Breast epithelium (tissue), 4 donors: ENCODE data around the gene AOX1. TPM values are rescaled to one million over a fixed set of nuclear protein-coding genes. Genes with fewer than 3 reads are reported as not detected.

Source experiments
- DNase-seq, 2 donors: peaks; one replicate each; pipeline ENCODE4 v3.0.0-alpha.2; 2019; ENCODE audit warnings: low spot score in 2 of 2
- H3K27ac ChIP-seq, 2 donors: fragments of 200-600 bp; sonication (generic) in 1 of 2; one replicate each; pipeline ENCODE4 v1.5.1; 2016 to 2019; ENCODE audit warnings: mild to moderate bottlenecking in 1 of 2
- H3K27me3 ChIP-seq, 2 donors: fragments of 200-600 bp; sonication (generic) in 1 of 2; one replicate each; pipeline versions ENCODE4 v1.5.1 to v1.6.0; 2017 to 2019; ENCODE audit warnings: control low read depth in 1 of 2, mild to moderate bottlenecking in 1 of 2
- H3K36me3 ChIP-seq: fragments of 200-600 bp; one replicate; pipeline ENCODE4 v1.5.1; 2019
- H3K4me1 ChIP-seq, 2 donors: fragments of 200-600 bp; sonication (generic); one replicate each; pipeline ENCODE4 v1.5.1; 2016 to 2019; ENCODE audit warnings: control low read depth in 1 of 2
- H3K4me3 ChIP-seq, 3 donors: fragments of 200-600 bp; sonication (generic); 1 replicate in 2 of 3; 2 replicates in 1 of 3; pipeline ENCODE4 v1.5.1; 2016 to 2019; ENCODE audit warnings: mild to moderate bottlenecking in 3 of 3, moderate library complexity in 2 of 3
- H3K9me3 ChIP-seq, 2 donors: fragments of 200-600 bp; sonication (generic) in 1 of 2; one replicate each; pipeline ENCODE4 v1.5.1; 2016 to 2019; ENCODE audit warnings: control low read depth in 1 of 2
- POLR2A ChIP-seq: fragments of 450-650 bp; IDR thresholded peaks from one replicate; pipeline ENCODE4 v1.6.1; 2016; ENCODE audit warnings: antibody characterized with exemption, mild to moderate bottlenecking, moderate library complexity
- POLR2AphosphoS5 ChIP-seq, 3 donors: sonication (generic); formaldehyde crosslinking; IDR thresholded peaks; one replicate each; pipeline ENCODE4 v1.6.1; 2017; ENCODE audit warnings: antibody characterized with exemption in 3 of 3
- intact Hi-C: fragments of 100-400 bp; cut with DNase I; formaldehyde crosslinking; loops from one replicate; pipeline ENCODE4 v1.15.1; 2023; ENCODE audit warnings: low total_unique reads
- total RNA-seq, 3 donors: library from RNA; depleted of rRNA; stranded (reverse); fragments of >200 nt; gene quantifications; one replicate each; pipeline ENCODE4 v1.1.0, GENCODE V29; 2016
- TF ChIP-seq, protein P1 (sequence below), 3 donors: fragments of 450-650 bp; IDR thresholded peaks; one replicate each; pipeline ENCODE4 v1.5.1; 2016 to 2017; ENCODE audit warnings: antibody characterized with exemption in 3 of 3, mild to moderate bottlenecking in 3 of 3, moderate library complexity in 3 of 3

Gene AOX1
- total RNA-seq, 3 donors from 2014 or later, result 100.0 to 611 (median 111) TPM

DNA sequence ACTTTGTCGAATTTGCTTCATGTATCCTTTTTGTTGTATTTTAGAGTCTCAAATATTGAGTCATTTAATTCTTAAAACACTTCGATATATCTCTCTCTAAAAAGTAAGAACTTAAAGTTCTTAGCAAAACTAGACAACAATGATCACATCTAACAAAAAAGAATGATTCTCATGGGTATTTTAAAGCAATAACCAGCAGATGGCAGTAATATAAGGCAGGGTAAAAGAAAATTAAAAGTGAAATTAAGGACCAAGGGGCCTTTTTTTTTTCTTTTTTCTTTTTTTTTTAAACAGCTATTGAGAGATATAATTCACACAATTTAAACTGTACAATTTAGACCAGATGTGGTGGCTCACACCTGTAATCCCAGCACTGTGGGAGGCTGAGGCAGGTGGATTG, 9.9 kb upstream of the AOX1 start:
- intact Hi-C loops, result no loop called here
- no peaks in the 10 kb centered on the region for H3K27me3 ChIP-seq
- H3K4me1 ChIP-seq, result no peaks in the 10 kb centered on the region

DNA sequence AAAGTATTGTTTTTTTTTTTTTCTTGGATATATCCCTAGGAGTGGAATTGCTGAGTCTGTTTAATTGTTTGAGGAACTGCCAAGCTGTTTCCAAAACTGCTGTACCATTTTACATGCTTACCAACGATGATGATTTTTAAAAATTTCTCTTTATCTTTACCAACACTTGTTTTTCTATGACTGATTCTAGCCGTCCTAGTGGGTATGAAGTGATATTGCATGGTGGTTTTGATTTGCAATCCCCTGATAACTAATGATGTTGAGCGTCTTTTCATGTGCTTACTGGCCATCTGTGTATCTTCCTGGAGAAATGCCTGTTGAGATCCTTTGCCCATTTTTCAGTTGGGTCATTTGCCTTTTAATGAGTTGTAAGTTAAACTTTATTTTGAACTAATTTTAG, 8.8 kb upstream of the AOX1 start:
- H3K4me1 ChIP-seq, result no peaks in the 10 kb centered on the region
- no peaks in the 10 kb centered on the region for H3K36me3 ChIP-seq
- no peak overlapping the region for H3K4me3 ChIP-seq
- H3K27ac ChIP-seq, result no peak overlapping the region
- DNase-seq, result no peak
- no peaks in the 10 kb centered on the region for H3K9me3 ChIP-seq
- intact Hi-C loops, result no loop called here
- no peaks in the 10 kb centered on the region for H3K27me3 ChIP-seq
- TF ChIP-seq POLR2AphosphoS5 (IDR thresholded peaks at IDR 0.05) (no peak), POLR2A (no peak)
- TF ChIP-seq, protein P1, sequence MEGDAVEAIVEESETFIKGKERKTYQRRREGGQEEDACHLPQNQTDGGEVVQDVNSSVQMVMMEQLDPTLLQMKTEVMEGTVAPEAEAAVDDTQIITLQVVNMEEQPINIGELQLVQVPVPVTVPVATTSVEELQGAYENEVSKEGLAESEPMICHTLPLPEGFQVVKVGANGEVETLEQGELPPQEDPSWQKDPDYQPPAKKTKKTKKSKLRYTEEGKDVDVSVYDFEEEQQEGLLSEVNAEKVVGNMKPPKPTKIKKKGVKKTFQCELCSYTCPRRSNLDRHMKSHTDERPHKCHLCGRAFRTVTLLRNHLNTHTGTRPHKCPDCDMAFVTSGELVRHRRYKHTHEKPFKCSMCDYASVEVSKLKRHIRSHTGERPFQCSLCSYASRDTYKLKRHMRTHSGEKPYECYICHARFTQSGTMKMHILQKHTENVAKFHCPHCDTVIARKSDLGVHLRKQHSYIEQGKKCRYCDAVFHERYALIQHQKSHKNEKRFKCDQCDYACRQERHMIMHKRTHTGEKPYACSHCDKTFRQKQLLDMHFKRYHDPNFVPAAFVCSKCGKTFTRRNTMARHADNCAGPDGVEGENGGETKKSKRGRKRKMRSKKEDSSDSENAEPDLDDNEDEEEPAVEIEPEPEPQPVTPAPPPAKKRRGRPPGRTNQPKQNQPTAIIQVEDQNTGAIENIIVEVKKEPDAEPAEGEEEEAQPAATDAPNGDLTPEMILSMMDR (IDR thresholded peaks at IDR 0.05), result no peak

More for the DNA sequence above, 9.9 kb upstream of the AOX1 start:
- H3K36me3 ChIP-seq, result no peaks in the 10 kb centered on the region
- no peak for DNase-seq
- H3K4me3 ChIP-seq, result no peak overlapping the region
- no peaks in the 10 kb centered on the region for H3K9me3 ChIP-seq
- TF ChIP-seq POLR2AphosphoS5 (IDR thresholded peaks at IDR 0.05) (no peak), POLR2A (no peak)
- TF ChIP-seq, protein P1 (IDR thresholded peaks at IDR 0.05), result peak in 2 of 3 donors; percentile 14 to 25
- no peak overlapping the region for H3K27ac ChIP-seq

DNA sequence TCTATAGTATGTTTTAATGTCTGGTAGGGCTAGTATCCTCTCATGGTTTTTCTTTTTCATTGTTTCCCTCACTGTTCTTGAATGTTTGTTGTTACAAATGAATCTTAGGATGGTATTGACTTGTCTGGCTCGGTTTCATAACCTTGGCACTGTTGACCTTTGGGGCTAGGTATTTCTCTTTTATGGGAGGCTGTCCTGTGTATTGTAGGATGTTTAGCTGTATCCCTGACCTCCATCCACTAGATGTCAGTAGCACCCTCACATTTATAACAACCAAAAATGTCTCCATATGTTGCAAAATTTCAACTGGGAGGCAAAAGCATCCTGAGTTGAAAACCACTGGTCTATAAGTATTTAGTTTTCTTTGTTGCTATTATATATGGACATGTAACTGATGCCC, 7.0 kb upstream of the AOX1 start:
- no peaks in the 10 kb centered on the region for H3K27me3 ChIP-seq
- H3K4me3 ChIP-seq, result no peak overlapping the region
- no peak overlapping the region for H3K27ac ChIP-seq
- no peak for DNase-seq
- no peaks in the 10 kb centered on the region for H3K36me3 ChIP-seq
- no peaks in the 10 kb centered on the region for H3K4me1 ChIP-seq
- intact Hi-C loops, result no loop called here
- H3K9me3 ChIP-seq, result no peaks in the 10 kb centered on the region
- TF ChIP-seq POLR2AphosphoS5 (IDR thresholded peaks at IDR 0.05), result no peak
- TF ChIP-seq, protein P1 (IDR thresholded peaks at IDR 0.05), result peak in 1 of 3 donors; percentile 40

DNA sequence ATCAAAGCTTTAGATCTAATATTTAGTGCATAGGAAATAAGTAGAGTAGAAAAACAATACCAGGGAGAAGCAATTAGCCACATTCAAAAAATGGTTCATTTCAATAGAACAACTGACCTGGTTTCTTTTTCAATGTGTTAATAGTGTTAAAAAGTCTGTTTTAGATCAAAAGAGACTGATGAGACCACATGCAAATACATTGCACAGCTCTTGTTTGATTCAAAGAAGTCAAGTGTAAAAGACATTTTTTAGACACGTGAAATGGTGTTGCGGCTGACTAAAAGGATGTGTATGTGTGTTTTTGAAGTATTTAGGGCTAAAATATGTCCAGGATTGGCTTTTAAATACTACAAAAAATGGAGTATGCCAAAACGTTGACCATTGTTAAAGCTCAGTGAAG, 1.2 kb upstream of the AOX1 start:
- Histone ChIP-seq H3K27ac (no peak overlapping the region), H3K4me3 (no peak overlapping the region), H3K27me3 (no peaks in the 10 kb centered on the region), H3K9me3 (no peaks in the 10 kb centered on the region), H3K36me3 (no peaks in the 10 kb centered on the region), H3K4me1 (no peaks in the 10 kb centered on the region)
- DNase-seq, result no peak
- intact Hi-C loops, result loop anchor here (5.0 kb wide), 1 partner anchor 1378 kb away; no protein-coding TSS in a partner anchor
- TF ChIP-seq POLR2AphosphoS5 (IDR thresholded peaks at IDR 0.05) (no peak), POLR2A (no peak)
- TF ChIP-seq, protein P1 (IDR thresholded peaks at IDR 0.05), result no peak

DNA sequence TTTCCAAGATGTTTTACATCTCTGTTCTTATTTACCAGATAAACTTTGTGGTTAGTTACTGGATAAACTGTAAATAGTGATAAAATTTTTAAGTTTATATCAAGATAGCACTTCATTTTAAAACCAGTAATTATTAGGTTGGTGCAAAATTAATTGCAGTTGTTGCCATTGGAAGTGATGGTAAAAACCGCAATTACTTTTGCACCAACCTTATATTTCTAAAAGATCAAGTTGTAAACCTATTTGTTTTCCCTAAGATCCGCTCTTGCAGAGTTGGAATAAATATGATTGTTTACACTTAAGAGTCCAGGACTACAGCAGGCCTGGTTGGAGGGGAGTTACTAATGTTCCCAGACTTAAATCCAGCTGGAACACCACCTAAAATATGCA, 479 bp upstream of the AOX1 start:
- peak overlapping the region; percentile 67 to 78 (median 67) for H3K4me3 ChIP-seq
- no peaks in the 10 kb centered on the region for H3K9me3 ChIP-seq
- no peak for DNase-seq
- no peaks in the 10 kb centered on the region for H3K4me1 ChIP-seq
- H3K36me3 ChIP-seq, result no peaks in the 10 kb centered on the region
- H3K27ac ChIP-seq, result peak overlapping the region; percentile 73 to 91
- intact Hi-C loops, result loop anchor here (5.0 kb wide), 1 partner anchor 1377 kb away; no protein-coding TSS in a partner anchor
- TF ChIP-seq POLR2AphosphoS5 (IDR thresholded peaks at IDR 0.05) (no peak), POLR2A (no peak)
- TF ChIP-seq, protein P1 (IDR thresholded peaks at IDR 0.05), result no peak
- no peaks in the 10 kb centered on the region for H3K27me3 ChIP-seq
